Neural progenitor cell (in vitro differentiated cells): ENCODE data around the gene ARHGAP15. TPM values are rescaled to one million over a fixed set of nuclear protein-coding genes. Genes with fewer than 3 reads are reported as not detected.

Experiments
- DNase-seq: peaks from one replicate; pipeline ENCODE4 v3.0.0-alpha.2; 2016; ENCODE audit warnings: low spot score
- H2AFZ ChIP-seq: fragments of 200-600 bp; sonication (generic); replicated peaks from 2 replicates; pipeline ENCODE4 v1.6.1; 2016; ENCODE audit warnings: antibody characterized with exemption
- H3F3A ChIP-seq: fragments of 200-600 bp; sonication (generic); 2 replicates; pipeline ENCODE4 v1.6.1; 2016; ENCODE audit warnings: antibody characterized with exemption, low read depth
- H3K27ac ChIP-seq: fragments of 200-600 bp; sonication (generic); 2 replicates; pipeline ENCODE4 v1.5.1; 2016; ENCODE audit warnings: mild to moderate bottlenecking
- H3K27me3 ChIP-seq: fragments of 200-600 bp; sonication (generic); 2 replicates; pipeline ENCODE4 v1.6.1; 2016; ENCODE audit warnings: mild to moderate bottlenecking, moderate library complexity
- H3K36me3 ChIP-seq: fragments of 200-600 bp; sonication (generic); 2 replicates; pipeline ENCODE4 v1.5.1; 2016
- H3K4me1 ChIP-seq: fragments of 200-600 bp; sonication (generic); 2 replicates; pipeline ENCODE4 v1.6.1; 2016; ENCODE audit warnings: mixed run types
- H3K4me2 ChIP-seq: fragments of 200-600 bp; sonication (generic); 2 replicates; pipeline ENCODE4 v1.6.1; 2016
- H3K4me3 ChIP-seq: fragments of 200-600 bp; sonication (generic); 2 replicates; pipeline ENCODE4 v1.5.1; 2016
- H3K79me2 ChIP-seq: fragments of 200-600 bp; sonication (generic); 2 replicates; pipeline ENCODE4 v1.6.1; 2016; ENCODE audit warnings: low read depth
- H3K9ac ChIP-seq: fragments of 200-600 bp; sonication (generic); 2 replicates; pipeline ENCODE4 v1.6.1; 2016
- H3K9me3 ChIP-seq: fragments of 200-600 bp; sonication (generic); 2 replicates; pipeline ENCODE4 v1.5.1; 2016; ENCODE audit warnings: low read depth
- H4K20me1 ChIP-seq: fragments of 200-600 bp; sonication (generic); 2 replicates; pipeline ENCODE4 v1.6.1; 2016; ENCODE audit warnings: low read depth
- H3K27ac Mint-ChIP-seq: 3 replicates; pipeline ENCODE4 v1.8.0; 2021; ENCODE audit warnings: mixed read lengths
- H3K27me3 Mint-ChIP-seq: 2 replicates; pipeline ENCODE4 v1.8.0; 2022; ENCODE audit warnings: low read depth, mild to moderate bottlenecking, inconsistent platforms, moderate library complexity, mixed read lengths; ENCODE audit not compliant: insufficient read depth
- H3K36me3 Mint-ChIP-seq: 3 replicates; pipeline ENCODE4 v1.8.0; 2021; ENCODE audit warnings: mixed read lengths
- H3K4me1 Mint-ChIP-seq: 3 replicates; pipeline ENCODE4 v1.8.0; 2021; ENCODE audit warnings: mixed read lengths
- H3K4me3 Mint-ChIP-seq: 3 replicates; pipeline ENCODE4 v1.8.0; 2021; ENCODE audit warnings: mild to moderate bottlenecking, moderate library complexity, mixed read lengths
- H3K9me3 Mint-ChIP-seq: 3 replicates; pipeline ENCODE4 v1.8.0; 2020; ENCODE audit warnings: mixed read lengths
- EZH2 ChIP-seq: fragments of 200-600 bp; sonication (generic); IDR thresholded peaks from 2 replicates; pipeline ENCODE4 v1.6.1; 2017; ENCODE audit warnings: antibody characterized with exemption, mild to moderate bottlenecking, moderate library complexity
- EZH2phosphoT487 ChIP-seq: fragments of 200-600 bp; sonication (generic); IDR thresholded peaks from 2 replicates; pipeline ENCODE4 v1.6.1; 2017; ENCODE audit warnings: antibody characterized with exemption
- total RNA-seq: library from RNA; depleted of rRNA; stranded (reverse); fragments of >200 nt; gene quantifications from 2 replicates; pipeline ENCODE4 v1.2.3, GENCODE V29; 2015; ENCODE audit warnings: low replicate concordance
- TF ChIP-seq, protein P1 (sequence below): fragments of 200-600 bp; sonication (generic); IDR thresholded peaks from 2 replicates; pipeline ENCODE4 v1.5.1; 2017; ENCODE audit warnings: antibody characterized with exemption, mild to moderate bottlenecking

The ARHGAP15 gene
- total RNA-seq, 1 donor from 2014 or later = 5.9 TPM

DNA sequence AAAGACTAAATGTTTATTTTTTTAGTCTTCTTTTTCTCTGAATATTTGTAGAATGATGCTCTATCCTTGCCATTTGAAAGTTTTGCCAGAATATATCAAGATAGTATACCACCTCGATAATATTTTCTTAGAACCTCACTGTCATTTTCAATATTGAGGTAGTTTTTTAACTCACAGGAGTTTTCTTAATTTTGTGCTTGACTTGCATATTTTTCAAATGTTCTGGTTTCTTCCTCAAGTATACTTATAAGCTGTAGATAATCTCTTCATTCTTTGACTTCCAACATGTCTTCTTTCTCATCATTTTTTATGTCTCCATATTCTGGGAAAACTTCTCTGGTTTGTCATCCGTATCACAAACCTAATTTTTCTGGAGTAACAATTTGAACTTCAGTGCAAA lies 559.6 kb downstream of the ARHGAP15 start:
- H3K9me3 Mint-ChIP-seq = no peaks in the 10 kb centered on the region
- H3K4me3 Mint-ChIP-seq = no peak overlapping the region
- no peaks in the 10 kb centered on the region for H3K36me3 ChIP-seq
- H3K4me3 ChIP-seq = no peak overlapping the region
- no peaks in the 10 kb centered on the region for H3K27me3 ChIP-seq
- H3K27ac Mint-ChIP-seq = no peak overlapping the region
- no peaks in the 10 kb centered on the region for H3K9me3 ChIP-seq
- H3K27me3 Mint-ChIP-seq = no peaks in the 10 kb centered on the region
- no peaks in the 10 kb centered on the region for H3K79me2 ChIP-seq
- peaks cover 51% of the 10 kb centered on the region for H3K4me1 ChIP-seq
- TF ChIP-seq EZH2phosphoT487 (no peak), EZH2 (no peak)
- TF ChIP-seq, protein P1, sequence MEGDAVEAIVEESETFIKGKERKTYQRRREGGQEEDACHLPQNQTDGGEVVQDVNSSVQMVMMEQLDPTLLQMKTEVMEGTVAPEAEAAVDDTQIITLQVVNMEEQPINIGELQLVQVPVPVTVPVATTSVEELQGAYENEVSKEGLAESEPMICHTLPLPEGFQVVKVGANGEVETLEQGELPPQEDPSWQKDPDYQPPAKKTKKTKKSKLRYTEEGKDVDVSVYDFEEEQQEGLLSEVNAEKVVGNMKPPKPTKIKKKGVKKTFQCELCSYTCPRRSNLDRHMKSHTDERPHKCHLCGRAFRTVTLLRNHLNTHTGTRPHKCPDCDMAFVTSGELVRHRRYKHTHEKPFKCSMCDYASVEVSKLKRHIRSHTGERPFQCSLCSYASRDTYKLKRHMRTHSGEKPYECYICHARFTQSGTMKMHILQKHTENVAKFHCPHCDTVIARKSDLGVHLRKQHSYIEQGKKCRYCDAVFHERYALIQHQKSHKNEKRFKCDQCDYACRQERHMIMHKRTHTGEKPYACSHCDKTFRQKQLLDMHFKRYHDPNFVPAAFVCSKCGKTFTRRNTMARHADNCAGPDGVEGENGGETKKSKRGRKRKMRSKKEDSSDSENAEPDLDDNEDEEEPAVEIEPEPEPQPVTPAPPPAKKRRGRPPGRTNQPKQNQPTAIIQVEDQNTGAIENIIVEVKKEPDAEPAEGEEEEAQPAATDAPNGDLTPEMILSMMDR = no peak
- no peaks in the 10 kb centered on the region for H3K36me3 Mint-ChIP-seq
- H3K27ac ChIP-seq = no peak overlapping the region
- H3F3A ChIP-seq = peaks cover 19% of the 10 kb centered on the region
- no peak overlapping the region for H2AFZ ChIP-seq
- no peaks in the 10 kb centered on the region for H4K20me1 ChIP-seq
- DNase-seq = no peak
- H3K4me1 Mint-ChIP-seq = peaks cover 33% of the 10 kb centered on the region
- no peak overlapping the region for H3K4me2 ChIP-seq
- H3K9ac ChIP-seq = no peak overlapping the region

DNA sequence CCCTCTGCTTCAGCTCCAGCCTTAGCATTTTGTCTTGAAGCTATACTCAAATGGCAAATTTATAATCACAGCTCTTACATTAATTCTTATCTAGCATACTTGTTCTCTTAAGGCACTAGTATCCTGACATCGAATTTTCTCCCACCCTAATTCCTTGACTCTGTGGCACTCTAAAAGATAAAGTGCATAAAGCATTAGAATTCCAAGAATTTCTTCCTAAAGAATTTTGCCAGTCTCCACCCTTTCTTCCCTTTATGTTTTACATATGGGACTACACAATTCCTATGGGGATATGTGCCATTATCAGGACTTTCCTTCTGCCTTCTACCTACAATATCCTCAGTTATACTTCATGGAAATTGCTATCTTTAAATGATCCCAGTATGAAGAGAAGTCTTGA lies 560.3 kb downstream of the ARHGAP15 start:
- no peaks in the 10 kb centered on the region for H3K9me3 ChIP-seq
- peak overlapping the region; percentile 26 for H2AFZ ChIP-seq
- H3K36me3 ChIP-seq = no peaks in the 10 kb centered on the region
- peaks cover 19% of the 10 kb centered on the region for H3F3A ChIP-seq
- no peak overlapping the region for H3K27ac ChIP-seq
- no peaks in the 10 kb centered on the region for H4K20me1 ChIP-seq
- Mint-ChIP-seq H3K27ac (no peak overlapping the region), H3K4me1 (peaks cover 34% of the 10 kb centered on the region), H3K4me3 (no peak overlapping the region), H3K36me3 (no peaks in the 10 kb centered on the region), H3K27me3 (no peaks in the 10 kb centered on the region), H3K9me3 (no peaks in the 10 kb centered on the region)
- H3K79me2 ChIP-seq = no peaks in the 10 kb centered on the region
- no peak overlapping the region for H3K4me3 ChIP-seq
- peaks cover 51% of the 10 kb centered on the region for H3K4me1 ChIP-seq
- no peak overlapping the region for H3K4me2 ChIP-seq
- H3K27me3 ChIP-seq = no peaks in the 10 kb centered on the region
- TF ChIP-seq EZH2phosphoT487 (no peak), EZH2 (no peak)
- TF ChIP-seq, protein P1 = no peak
- no peak for DNase-seq
- no peak overlapping the region for H3K9ac ChIP-seq

DNA sequence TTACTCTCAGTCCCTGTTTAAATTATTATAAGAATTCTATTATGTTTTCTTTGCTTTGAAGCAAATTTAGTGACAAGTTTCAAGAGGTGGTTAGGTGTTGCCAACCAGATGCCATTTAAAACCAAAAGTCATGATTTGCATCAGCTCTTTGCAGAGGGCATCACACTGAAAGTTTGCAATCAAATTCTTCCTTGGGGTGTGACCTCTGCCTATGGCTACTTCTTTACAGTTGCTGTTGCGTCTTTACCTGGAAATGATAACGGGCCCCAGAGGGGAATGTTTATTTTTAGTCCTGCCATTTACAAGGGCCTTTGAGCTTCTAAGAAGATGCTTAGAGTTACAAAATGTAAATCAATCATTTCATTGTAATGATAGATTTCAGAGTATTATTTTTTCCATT lies 561.0 kb downstream of the ARHGAP15 start:
- peaks cover 16% of the 10 kb centered on the region for H3F3A ChIP-seq
- H3K4me1 Mint-ChIP-seq = peaks cover 29% of the 10 kb centered on the region
- no peak overlapping the region for H3K9ac ChIP-seq

More for the DNA sequence above, 561.0 kb downstream of the ARHGAP15 start:
- no peaks in the 10 kb centered on the region for H3K9me3 ChIP-seq
- H3K4me3 ChIP-seq = no peak overlapping the region
- Mint-ChIP-seq H3K27ac (no peak overlapping the region), H3K4me3 (no peak overlapping the region), H3K27me3 (no peaks in the 10 kb centered on the region), H3K36me3 (no peaks in the 10 kb centered on the region), H3K9me3 (no peaks in the 10 kb centered on the region)
- no peak overlapping the region for H3K27ac ChIP-seq
- no peaks in the 10 kb centered on the region for H3K79me2 ChIP-seq
- no peaks in the 10 kb centered on the region for H4K20me1 ChIP-seq
- H3K4me1 ChIP-seq = peaks cover 51% of the 10 kb centered on the region
- no peaks in the 10 kb centered on the region for H3K36me3 ChIP-seq
- no peak overlapping the region for H2AFZ ChIP-seq
- no peak for DNase-seq
- TF ChIP-seq EZH2phosphoT487 (no peak), EZH2 (no peak)
- TF ChIP-seq, protein P1 = no peak
- no peaks in the 10 kb centered on the region for H3K27me3 ChIP-seq
- H3K4me2 ChIP-seq = no peak overlapping the region
